ENCODE data around the gene MITF.
A peak's percentile ranks its signal among the peaks of the same experiment; 100 is the strongest.
"Not testable (repeated sequence)": the region's sequence is repeated elsewhere in the genome, so short reads cannot be mapped to it uniquely, and the experiment has no call there.

Gene MITF

DNA sequence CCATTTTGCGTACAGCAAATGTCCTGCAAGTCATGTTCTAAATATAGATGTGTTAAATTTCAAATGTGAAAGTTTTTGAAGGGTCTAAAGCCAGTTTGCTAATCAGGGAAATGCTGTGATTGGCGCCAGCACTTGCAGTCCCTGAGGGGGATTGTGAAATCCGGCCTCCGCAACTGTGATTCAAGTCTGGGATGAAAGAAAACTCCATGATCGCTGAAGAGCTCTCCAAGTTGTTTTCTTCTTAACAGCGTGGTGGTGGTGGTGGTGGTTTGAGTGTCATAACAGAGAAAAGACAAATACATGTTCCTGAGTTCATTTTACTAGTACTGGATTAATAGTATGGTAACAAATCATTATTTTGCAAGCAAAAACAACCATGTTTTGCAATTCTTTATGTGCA is 51.8 kb downstream of the MITF start:
- no peak for DNase-seq (ENCODE audit: low spot score)

- peak; percentile 34 for DNase-seq (ENCODE audit: low spot score)
These were observed 52.7 kb downstream of the MITF start for GRCh38 chr3:69791919-69792399.

GRCh38 chr3:69796126-69796525 is 56.9 kb downstream of the MITF start:
- DNase-seq (ENCODE audit: low spot score): not testable (repeated sequence)

DNA sequence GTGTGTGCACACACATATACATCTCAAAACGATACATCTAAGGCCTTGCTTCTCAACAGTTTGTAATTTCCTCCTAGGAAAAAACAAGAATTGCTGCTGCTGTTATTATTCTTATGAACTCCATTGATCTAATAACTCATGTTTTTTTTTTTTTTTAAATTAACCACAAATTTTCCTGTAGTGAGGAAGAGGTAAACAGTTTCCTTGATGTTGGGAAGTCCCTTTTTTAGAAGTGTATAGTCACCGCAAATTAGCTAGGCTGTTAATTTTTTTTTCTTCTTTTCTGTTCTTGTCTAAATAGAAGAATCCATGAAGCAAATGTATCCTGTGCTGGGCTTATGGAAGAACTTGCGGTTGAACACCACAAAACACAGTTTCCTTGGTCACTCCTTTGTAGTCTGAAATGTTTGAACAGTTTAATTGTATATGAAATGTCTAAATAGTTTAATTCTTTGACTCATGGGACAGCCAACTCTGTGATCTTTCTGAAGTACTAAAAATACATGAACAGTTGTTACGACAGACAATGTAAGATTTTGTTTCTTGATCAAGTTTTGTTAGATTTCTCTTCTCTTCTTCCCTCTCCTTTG is 64.5 kb downstream of the MITF start:
- no peak for DNase-seq (ENCODE audit: low spot score)

GRCh38 chr3:69805491-69805890 is 66.2 kb downstream of the MITF start:
- DNase-seq (ENCODE audit: low spot score): no peak

DNA sequence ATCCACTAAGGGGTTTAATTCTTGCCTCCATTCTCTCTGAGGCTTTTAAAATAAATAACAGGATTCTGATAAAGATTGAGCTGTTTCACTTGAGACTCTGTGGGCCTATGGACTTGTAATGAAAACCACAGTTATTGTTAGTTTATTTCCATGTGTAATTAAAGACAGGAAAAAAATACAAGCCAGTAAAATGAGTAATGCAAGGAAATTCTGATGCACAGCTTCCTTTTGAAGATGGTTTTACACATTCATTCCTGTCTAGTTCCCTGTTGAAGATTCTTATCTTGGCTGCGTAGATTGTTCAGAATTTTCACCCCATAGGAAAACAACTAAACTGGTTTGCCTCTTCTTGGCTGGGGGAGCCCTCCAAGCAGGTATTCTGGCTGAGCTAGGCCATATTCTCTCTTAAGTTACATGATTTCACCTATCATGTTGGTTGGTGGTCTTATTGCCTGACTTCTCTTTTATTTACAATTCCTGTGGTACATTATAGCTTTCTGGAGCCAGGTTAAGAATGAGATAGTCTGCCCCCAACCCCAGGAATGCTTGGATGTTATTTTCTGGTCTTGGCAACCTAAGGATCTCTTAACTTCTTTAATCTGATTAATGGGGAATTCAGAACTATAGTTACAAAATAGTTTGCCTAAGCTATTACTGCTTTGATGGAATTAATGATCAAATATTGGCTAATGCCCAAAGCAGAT is 67.6 kb downstream of the MITF start:
- no peak for DNase-seq (ENCODE audit: low spot score)

DNA sequence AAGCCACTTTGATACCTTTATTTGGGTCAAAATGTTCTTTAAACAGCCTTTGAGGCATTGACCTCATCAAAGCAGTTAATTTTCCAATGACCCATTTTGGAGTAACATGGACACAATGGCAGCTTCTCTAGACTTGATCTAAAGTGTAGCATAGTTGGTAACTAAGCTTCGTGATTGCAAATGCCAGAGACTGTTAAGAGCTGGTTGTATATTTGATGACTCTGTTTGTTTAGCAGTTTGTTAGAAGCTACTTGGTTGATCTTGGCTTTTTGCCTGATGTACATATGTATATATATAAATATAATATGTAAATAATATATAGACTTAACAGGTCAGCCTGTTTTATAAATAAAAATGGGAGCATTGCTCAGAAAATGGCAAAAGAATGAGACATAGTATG is 68.4 kb downstream of the MITF start:
- no peak for DNase-seq (ENCODE audit: low spot score)

- DNase-seq (ENCODE audit: low spot score): no peak
These were observed 70.0 kb downstream of the MITF start for GRCh38 chr3:69809076-69809835.

DNA sequence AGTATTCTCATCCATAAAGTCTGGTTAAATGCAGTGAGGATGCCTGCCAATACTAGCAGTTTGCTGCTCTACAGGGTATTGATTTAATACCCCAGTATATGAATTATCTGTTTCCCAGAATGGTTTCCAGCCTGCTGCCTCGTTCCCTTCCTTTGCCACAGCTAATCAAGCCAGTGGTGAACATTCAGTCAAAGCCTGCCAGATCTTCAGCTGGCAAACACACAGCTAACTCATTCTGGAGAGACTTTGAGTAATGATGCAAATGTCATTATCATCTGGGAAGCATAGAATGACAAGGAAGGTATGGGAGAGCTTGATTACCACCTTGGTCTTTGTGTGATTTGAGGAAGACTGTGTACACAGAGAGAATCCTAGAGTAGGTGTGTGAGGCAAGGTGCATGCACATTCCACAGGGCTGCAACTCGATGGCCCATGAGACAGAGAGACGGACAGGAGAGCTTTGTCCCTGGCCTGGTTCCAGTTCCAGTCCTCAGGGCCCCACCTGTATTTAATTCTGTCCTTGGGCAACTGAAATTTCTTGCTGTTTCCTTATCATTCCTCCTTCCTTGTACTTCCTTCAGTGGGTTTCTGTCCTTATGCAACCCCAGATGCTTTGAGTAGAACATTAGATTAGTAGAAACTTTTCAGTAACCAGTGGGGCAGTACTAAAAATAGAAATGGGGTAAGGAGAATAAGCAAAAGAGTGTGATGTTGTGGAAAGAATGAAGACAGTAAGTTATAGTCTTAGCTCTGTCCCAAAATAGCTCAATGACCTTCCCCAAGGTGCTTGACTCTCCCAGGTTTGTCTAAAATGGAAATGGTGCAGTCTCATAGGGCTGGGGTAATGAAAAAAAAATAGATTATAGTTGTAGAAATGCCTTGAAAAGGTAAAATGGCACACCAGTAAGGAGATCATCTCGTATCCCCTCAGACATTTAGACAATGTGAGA is 72.5 kb downstream of the MITF start:
- no peak for DNase-seq (ENCODE audit: low spot score)

DNA sequence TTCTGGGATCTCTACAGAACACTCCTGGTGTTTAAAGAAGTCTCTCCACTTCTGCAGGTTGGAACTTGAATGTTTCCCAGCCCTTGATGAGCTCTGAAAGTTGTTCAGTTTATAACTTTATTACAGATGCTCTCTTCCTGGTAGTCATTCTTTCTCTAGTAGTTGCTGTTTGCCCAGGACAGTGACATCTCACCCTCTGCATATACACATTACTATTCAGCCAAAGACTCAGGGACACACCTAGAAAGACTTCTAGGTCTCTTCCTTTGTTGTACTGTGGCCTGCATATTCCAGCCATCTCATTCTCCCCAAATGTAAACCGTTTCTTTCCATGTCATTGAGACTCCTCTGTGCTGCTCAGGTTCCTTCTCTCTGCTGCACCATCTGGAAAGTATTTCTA is 76.7 kb downstream of the MITF start:
- no peak for DNase-seq (ENCODE audit: low spot score)

DNA sequence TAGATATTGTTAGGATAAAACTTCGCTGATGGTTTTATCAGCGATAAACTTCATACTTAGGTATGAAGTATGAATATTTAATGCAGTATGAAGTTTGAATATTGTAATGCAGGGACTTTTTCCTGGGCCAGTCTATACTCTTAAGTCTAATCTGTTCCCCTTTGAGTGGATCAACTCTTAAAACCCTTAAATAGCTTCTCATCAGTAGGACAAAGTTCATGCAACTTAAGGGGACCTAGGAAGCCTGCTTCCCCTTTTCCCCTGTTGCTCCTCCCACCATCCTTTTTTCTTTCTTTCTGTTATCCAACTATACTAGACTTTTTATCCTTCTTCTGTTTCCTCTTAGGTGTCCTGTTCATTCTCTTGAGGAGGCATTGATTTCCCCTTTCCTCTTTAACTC is 78.7 kb downstream of the MITF start:
- no peak for DNase-seq (ENCODE audit: low spot score)

GRCh38 chr3:69819282-69819681 is 80.0 kb downstream of the MITF start:
- no peak for DNase-seq (ENCODE audit: low spot score)

DNA sequence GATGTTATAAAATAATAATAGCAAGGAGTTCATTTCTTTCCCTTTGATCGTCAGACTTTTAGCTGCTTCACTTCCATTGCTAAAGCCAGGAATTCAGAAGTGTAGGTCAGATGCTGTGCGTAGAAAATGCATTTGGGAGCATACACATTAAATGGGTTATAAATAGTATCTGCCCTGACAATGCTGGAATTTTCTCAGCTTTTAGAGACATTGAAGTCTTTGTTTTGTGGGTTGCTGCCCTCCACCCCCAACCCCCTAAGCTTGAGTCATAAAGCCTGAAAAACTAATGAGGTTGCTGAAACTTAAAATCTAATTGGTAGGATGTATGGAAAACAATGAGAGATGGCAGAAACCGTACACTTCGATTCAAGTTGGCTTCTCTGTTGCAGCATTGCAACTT is 81.9 kb downstream of the MITF start:
- DNase-seq (ENCODE audit: low spot score): no peak

DNA sequence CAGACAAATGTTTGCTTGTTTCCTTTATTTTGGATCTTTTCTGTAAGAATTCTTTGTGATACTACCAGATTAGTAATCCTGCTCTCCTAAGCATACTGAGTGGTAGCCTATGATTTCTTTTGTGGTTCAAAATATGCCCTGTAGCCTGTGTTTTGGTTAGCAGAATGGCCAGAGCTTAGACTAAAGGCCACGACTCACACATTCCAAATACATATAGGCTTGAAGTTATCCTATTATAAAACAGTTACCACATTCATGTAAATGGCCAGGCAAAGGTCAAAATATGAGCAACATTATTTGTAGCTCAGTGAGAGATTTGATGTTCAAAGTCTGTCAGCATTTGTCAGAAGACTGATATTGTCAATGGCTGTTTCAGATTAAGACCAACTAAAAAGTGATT is 84.5 kb downstream of the MITF start:
- DNase-seq (ENCODE audit: low spot score): no peak

DNA sequence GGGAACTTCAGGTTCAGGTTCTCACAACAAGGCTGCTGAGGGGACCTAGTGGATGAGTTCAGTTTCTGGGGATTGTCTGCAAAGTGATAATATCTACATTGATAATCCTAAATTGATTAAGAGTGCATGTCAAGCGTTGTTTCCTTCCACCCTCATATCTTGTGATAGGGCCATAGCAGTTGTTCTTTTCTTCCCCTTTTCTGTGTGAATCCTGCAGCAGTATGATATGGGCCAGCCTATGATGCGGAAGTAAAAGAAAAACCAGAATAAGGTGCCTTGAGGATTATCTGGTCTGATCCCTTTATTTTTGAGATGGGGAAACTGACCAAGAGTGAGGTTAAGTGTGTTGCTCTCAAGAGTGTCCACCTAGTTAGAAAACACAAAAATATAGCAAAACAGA is 86.2 kb downstream of the MITF start:
- no peak for DNase-seq (ENCODE audit: low spot score)

GRCh38 chr3:69827127-69827526 is 87.9 kb downstream of the MITF start:
- no peak for DNase-seq (ENCODE audit: low spot score)

DNA sequence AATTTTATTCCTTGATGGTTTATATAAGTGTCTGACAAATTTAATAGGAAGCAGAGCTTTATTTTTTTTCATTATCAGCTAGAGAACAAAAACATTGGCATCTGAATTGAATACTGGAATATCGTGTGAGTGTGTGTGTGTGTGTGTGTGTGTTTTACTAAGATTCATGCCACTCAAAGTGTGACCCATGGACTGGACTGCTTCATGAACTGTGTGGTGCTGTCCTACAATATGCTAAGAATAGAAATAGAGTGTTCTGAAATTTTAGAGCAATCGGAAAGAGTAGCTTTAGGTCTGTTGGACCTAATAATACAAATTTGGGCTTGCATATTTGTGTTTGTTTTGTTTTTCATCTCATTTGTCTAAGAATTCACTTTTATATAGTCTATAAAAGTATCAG is 89.6 kb downstream of the MITF start:
- no peak for DNase-seq (ENCODE audit: low spot score)

GRCh38 chr3:69830147-69830546 is 90.9 kb downstream of the MITF start:
- no peak for DNase-seq (ENCODE audit: low spot score)

GRCh38 chr3:69831737-69832136 is 92.5 kb downstream of the MITF start:
- DNase-seq (ENCODE audit: low spot score): no peak

- DNase-seq (ENCODE audit: low spot score): no peak
These were observed 94.3 kb downstream of the MITF start for GRCh38 chr3:69833591-69833990.

DNA sequence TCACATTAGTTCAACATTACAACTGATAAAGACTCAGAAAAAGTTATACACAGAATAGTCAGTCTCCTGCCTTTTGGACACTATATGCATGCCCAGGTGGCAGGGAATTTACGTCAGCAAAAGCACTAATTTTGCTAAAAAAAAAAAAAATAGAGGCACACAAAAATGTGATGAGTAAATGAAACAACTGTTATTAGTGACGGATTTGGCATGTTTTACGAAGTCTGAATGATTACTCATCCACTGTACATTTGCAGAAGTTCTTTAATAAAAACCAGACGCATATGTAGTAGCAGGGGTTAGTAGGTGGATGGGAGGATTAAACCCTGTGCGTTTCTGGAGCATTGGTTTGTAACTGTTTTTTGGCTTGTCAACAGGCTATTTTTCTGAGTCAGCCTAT is 99.0 kb downstream of the MITF start:
- DNase-seq (ENCODE audit: low spot score): no peak

Measured in hematopoietic multipotent progenitor cell treated with erythropoietin and hydrocortisone succinate and interleukin-3 and kit ligand, for 15 days (in vitro differentiated cells).